Naive thymus-derived CD8-positive, alpha-beta T cell (primary cell): Measurements from ENCODE around the gene BMP7. TPM values are rescaled to one million over a fixed set of nuclear protein-coding genes. Genes with fewer than 3 reads are reported as not detected.
"Not testable (repeated sequence)": the region's sequence is repeated elsewhere in the genome, so short reads cannot be mapped to it uniquely, and the experiment has no call there.

Experiments used
- ATAC-seq, 2 donors: fragments of 150-1000 bp; cut with Tn5 transposase in 1 of 2; sonication (Bioruptor Pico), chemical (Tn5 transposase) in 1 of 2; 1 replicate in 1 of 2; 2 replicates in 1 of 2; pipeline ENCODE4 v1.10.0; 2021; ENCODE audit warnings: mild to moderate bottlenecking in 2 of 2, moderate library complexity in 2 of 2
- POLR2A ChIA-PET: fragments of 350-600 bp; sonication (Branson Sonifier 250); formaldehyde crosslinking; loops from one replicate; lab custom pipeline; 2021; ENCODE audit warnings: antibody characterized with exemption; lab: Charles Lee
- DNase-seq, 10 donors: peaks; one replicate each; pipeline versions ENCODE4 v3.0.0 to v3.0.0-alpha.2; 2020 to 2022
- H3K27ac Mint-ChIP-seq, 10 donors: one replicate each; pipeline ENCODE4 v1.8.0; 2020 to 2022; ENCODE audit warnings: mild to moderate bottlenecking in 10 of 10, mixed read lengths in 10 of 10, moderate library complexity in 4 of 10, inconsistent platforms in 1 of 10
- H3K27me3 Mint-ChIP-seq, 5 donors: one replicate each; pipeline ENCODE4 v1.8.0; 2021 to 2022; ENCODE audit warnings: mixed read lengths in 5 of 5
- H3K36me3 Mint-ChIP-seq, 3 donors: one replicate each; pipeline ENCODE4 v1.8.0; 2020 to 2022; ENCODE audit warnings: mixed read lengths in 3 of 3, mild to moderate bottlenecking in 2 of 3, inconsistent platforms in 1 of 3
- H3K4me1 Mint-ChIP-seq, 4 donors: one replicate each; pipeline ENCODE4 v1.8.0; 2021 to 2022; ENCODE audit warnings: mixed read lengths in 4 of 4
- H3K4me3 Mint-ChIP-seq, 10 donors: one replicate each; pipeline ENCODE4 v1.8.0; 2020 to 2022; ENCODE audit warnings: mild to moderate bottlenecking in 10 of 10, mixed read lengths in 10 of 10, moderate library complexity in 6 of 10, inconsistent platforms in 1 of 10
- H3K9me3 Mint-ChIP-seq, 9 donors: one replicate each; pipeline ENCODE4 v1.8.0; 2020 to 2022; ENCODE audit warnings: mixed read lengths in 9 of 9, mild to moderate bottlenecking in 3 of 9, inconsistent platforms in 1 of 9, moderate library complexity in 1 of 9
- polyA plus RNA-seq, 3 donors: library from polyadenylated mRNA; unstranded; fragments of 300-500 nt; fragmentation: Illumina TruSeq; gene quantifications; one replicate each; pipeline ENCODE4 v1.2.3, GENCODE V29; 2021
- total RNA-seq, 8 experiments: library from RNA in 2 of 8; stranded (reverse) in 2 of 8; gene quantifications; one replicate each; pipeline ENCODE4 v1.2.3 and lab custom pipeline; 2021 to 2026

BMP7 gene
- total and polyA plus RNA-seq, 5 experiments from 2014 or later, result not detected

DNA sequence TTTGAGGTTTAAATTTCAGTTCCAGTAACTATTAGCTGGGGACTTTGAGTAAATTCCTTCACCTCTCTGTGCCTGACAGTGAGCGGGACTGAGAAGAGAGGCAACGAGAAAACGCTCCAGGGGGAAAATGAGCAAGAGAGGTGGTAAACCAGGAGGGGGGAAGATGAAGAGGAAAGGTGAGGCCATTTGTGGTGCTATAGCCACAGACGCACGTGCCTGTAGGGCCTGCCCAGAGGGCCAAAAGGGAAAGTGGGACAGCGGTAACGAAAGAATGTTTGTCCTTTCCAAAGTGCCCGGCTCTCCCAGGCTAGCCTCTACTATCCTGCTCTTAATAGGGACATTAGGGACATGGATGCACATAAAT lies 99.2 kb downstream of the BMP7 start:
- no peak overlapping the region for H3K27ac Mint-ChIP-seq
- POLR2A ChIA-PET, result no interaction called here
- no peaks in the 10 kb centered on the region for H3K36me3 Mint-ChIP-seq
- H3K4me1 Mint-ChIP-seq, result peaks cover 0 to 2% (median 0%) of the 10 kb centered on the region in 4 donors
- peaks cover 0 to 4% (median 0%) of the 10 kb centered on the region in 9 donors for H3K9me3 Mint-ChIP-seq
- DNase-seq (no peak), ATAC-seq (no peak)
- no peak overlapping the region for H3K4me3 Mint-ChIP-seq
- H3K27me3 Mint-ChIP-seq, result peaks cover 3 to 16% (median 6%) of the 10 kb centered on the region in 5 donors

DNA sequence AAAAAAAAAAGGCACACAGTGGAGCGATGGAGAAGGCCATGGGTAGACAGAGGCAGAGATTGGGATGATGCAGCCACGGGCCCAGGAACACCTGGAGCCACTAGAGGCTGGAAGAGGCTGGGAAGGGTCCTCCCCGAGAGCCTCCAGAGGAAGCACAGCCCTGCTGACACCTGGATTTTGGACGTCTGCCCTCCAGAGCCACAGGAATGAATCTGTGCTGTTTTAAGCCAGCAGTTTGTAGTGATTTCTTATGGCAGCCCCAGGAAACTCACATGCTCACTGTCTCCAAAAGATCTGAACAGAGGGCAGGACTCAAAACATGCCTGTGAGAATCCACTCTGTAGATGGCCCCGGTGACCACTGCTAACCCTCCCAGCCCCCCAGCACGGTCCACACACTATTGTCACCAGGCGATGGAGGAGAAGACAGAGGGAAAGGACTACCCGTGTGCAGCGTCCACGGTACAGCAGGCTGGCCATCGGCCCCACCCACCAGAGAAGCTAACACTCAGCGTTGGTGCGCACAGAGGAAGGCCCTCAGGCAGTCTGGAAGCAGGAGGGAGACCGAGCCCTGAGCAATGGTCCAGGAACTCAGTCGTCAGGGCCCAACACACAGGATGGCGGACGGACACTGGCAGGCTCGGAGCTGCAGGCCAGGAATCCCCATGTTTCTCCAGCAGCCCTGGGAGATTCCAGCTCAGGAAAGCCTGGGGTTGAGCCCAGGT lies 99.7 kb downstream of the BMP7 start:
- Mint-ChIP-seq H3K9me3 (peaks cover 0 to 4% (median 0%) of the 10 kb centered on the region in 9 donors), H3K27me3 (peaks cover 3 to 16% (median 6%) of the 10 kb centered on the region in 5 donors), H3K36me3 (no peaks in the 10 kb centered on the region), H3K4me1 (peaks cover 0 to 2% (median 0%) of the 10 kb centered on the region in 4 donors), H3K4me3 (no peak overlapping the region), H3K27ac (no peak overlapping the region)
- POLR2A ChIA-PET, result no interaction called here
- no peak for DNase-seq
- no peak for ATAC-seq

DNA sequence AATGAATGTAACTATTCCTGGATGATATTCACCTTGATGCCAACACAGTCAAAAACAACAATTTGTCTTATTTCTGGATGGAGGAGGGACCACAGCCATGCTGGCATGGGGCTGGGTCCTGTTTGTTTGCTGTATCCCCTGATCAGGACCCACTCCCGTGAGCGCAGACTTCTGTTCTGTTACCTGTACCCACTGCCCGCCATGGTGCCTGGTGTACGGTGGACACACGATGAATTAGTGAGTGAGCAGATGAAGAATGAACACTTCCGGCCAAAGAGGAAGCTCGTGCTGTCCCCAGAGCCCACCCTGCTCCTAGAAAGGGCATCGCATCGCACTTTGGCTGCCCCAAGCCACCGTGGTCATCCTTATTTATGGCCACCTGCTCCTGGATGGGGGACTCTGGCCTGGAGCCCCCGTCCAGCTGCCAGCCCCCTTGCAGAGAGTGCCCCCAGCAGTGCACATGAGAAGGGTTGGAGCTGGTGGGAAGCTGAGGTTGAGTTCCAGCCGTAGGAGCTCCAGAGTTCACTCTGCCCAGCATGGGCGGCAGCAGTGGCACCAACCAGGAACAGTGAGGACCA lies 100.9 kb downstream of the BMP7 start:
- POLR2A ChIA-PET, result no interaction called here
- ATAC-seq (no peak), DNase-seq (no peak)
- Mint-ChIP-seq H3K4me1 (peaks cover 0 to 2% (median 0%) of the 10 kb centered on the region in 4 donors), H3K36me3 (no peaks in the 10 kb centered on the region), H3K27ac (no peak overlapping the region), H3K4me3 (no peak overlapping the region), H3K9me3 (peaks cover 0 to 4% (median 0%) of the 10 kb centered on the region in 9 donors), H3K27me3 (peaks cover 3 to 16% (median 9%) of the 10 kb centered on the region in 5 donors)

DNA sequence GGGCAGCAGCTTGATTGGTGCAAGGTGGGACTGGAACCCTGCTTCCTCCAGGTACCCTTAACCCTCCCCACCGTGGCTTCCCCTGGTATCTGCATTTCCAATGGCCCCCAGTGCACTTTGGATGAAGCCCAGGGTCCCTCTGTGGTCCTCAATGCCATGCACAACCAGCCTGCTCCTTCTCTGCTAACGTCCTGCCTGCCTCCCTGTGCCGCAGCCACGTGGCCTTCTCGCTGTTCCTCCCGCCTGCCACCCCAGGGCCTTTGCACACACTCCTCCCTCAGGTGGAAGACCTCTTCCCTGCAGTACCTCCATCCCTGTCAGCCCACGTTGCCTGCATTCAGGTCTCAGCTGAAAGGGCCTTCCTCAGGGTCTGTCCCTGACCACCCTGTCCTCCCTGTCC lies 101.6 kb downstream of the BMP7 start:
- Mint-ChIP-seq H3K27ac (peak overlapping the region in 1 of 10 donors; percentile 14), H3K36me3 (no peaks in the 10 kb centered on the region), H3K4me3 (no peak overlapping the region), H3K4me1 (peaks cover 0 to 2% (median 0%) of the 10 kb centered on the region in 4 donors), H3K27me3 (peaks cover 3 to 16% (median 9%) of the 10 kb centered on the region in 5 donors), H3K9me3 (peaks cover 0 to 4% (median 0%) of the 10 kb centered on the region in 9 donors)
- POLR2A ChIA-PET, result no interaction called here
- DNase-seq (no peak), ATAC-seq (no peak)

DNA sequence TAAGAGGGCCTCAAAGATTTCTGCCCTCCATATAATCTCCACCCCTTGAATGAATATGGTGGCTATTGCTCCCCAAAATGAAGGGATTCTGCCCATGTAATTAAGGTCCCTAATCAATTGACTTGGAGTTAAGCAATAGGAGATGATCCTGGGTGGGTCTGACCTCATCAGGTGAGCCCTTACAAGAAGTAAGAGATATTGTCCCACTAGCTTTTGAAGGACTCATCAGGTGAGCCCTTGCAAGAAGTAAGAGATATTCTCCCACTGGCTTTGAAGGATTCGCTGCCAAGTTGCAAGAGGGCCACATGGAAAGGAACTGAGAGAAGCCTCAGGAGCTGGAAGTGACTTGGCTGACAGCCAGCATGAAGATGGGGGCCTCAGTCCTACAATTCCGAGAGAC lies 103.4 kb downstream of the BMP7 start:
- POLR2A ChIA-PET, result no interaction called here
- ATAC-seq (no peak), DNase-seq (no peak)
- Mint-ChIP-seq H3K4me3 (no peak overlapping the region), H3K4me1 (peaks cover 0 to 2% (median 0%) of the 10 kb centered on the region in 4 donors), H3K36me3 (no peaks in the 10 kb centered on the region), H3K27ac (no peak overlapping the region), H3K27me3 (peaks cover 3 to 16% (median 10%) of the 10 kb centered on the region in 5 donors), H3K9me3 (peaks cover 0 to 4% (median 0%) of the 10 kb centered on the region in 9 donors)

DNA sequence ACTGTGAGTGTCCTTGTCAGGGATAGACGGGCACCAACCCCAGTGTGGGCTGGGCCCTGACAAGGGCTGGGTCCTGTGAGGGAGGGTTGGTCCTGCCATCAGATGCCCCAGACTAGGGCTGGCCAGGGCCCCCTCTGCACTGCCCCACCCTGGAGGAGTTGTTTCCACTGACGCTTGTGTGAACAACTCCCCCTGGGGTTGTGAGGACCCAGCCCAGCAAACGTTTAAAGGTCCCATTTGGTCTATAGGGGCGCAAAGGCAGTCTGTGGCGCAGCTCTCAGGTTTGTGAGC lies 104.1 kb downstream of the BMP7 start:
- no peak overlapping the region for H3K4me3 Mint-ChIP-seq
- no peak for DNase-seq
- peaks cover 3 to 16% (median 10%) of the 10 kb centered on the region in 5 donors for H3K27me3 Mint-ChIP-seq
- POLR2A ChIA-PET, result no interaction called here
- ATAC-seq, result no peak
- peaks cover 0 to 4% (median 0%) of the 10 kb centered on the region in 9 donors for H3K9me3 Mint-ChIP-seq
- H3K4me1 Mint-ChIP-seq, result peaks cover 0 to 2% (median 0%) of the 10 kb centered on the region in 4 donors
- no peak overlapping the region for H3K27ac Mint-ChIP-seq
- no peaks in the 10 kb centered on the region for H3K36me3 Mint-ChIP-seq

DNA sequence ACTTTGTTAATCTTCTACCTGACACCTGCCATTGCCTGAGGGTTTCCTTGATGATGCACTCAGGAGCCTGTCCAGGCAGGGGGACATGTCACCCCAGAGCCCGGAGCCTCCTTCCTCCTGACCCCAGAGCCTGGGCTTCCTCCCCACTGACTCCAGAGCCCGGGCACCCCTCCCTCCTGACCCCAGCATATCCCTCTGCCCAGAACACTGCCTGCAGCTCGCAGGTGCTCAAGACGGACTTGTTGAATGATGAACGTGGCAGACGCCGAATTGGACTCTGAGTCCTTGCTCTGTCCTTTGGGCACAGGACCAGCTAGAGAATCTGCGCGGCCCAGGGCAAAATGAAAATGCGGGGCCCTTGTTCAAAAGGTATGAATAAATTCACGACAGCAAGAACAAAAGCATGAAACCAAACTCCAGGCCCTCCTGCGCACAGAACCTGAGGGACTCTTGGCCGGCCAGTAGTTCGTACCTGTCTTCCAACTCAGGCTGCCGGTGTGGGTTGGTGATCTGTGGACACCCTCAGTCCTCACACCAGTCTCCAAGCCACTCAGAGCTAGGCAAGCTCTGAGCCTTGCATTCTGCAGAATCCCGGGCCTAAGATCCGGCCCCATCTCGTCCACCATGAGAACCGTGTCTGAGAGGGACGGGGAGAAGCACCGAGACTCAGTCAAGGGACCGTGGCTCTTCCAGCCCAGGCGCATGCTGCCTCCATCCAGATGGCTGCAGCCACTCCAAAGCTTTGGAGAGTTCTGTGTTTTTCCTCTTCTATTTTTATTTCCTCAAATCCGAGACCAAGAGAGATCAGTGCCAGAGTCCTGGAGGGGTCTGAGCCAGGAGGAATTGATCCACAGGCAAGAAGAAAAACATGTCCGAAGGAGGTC lies 104.7 kb downstream of the BMP7 start:
- H3K4me3 Mint-ChIP-seq, result no peak overlapping the region

DNA sequence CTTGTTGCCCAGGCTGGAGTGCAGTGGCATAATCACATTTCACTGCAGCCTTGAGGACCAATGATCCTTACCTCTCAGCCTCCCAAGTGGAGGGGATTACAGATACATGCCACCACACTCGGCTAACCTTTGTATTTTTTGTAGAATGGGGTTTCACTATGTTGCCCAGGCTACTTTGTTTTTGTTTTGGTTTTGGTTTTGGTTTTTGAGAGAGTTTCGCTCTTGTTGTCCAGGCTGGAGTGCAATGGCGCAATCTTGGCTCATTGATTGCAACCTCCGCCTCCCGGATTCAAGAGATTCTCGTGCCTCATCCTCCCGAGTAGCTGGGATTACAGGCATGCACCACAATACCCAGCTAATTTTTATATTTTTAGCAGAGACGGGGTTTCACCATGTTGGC lies 105.5 kb downstream of the BMP7 start:
- DNase-seq (no peak), ATAC-seq (no peak)
- H3K27ac Mint-ChIP-seq, result no peak overlapping the region
- POLR2A ChIA-PET, result no interaction called here
- peaks cover 0 to 4% (median 0%) of the 10 kb centered on the region in 9 donors for H3K9me3 Mint-ChIP-seq
- no peaks in the 10 kb centered on the region for H3K36me3 Mint-ChIP-seq
- peaks cover 0 to 2% (median 0%) of the 10 kb centered on the region in 4 donors for H3K4me1 Mint-ChIP-seq
- H3K4me3 Mint-ChIP-seq, result no peak overlapping the region
- H3K27me3 Mint-ChIP-seq, result peaks cover 3 to 14% (median 10%) of the 10 kb centered on the region in 5 donors

More for the DNA sequence above, 104.7 kb downstream of the BMP7 start:
- POLR2A ChIA-PET, result no interaction called here
- Mint-ChIP-seq H3K9me3 (peaks cover 0 to 4% (median 0%) of the 10 kb centered on the region in 9 donors), H3K4me1 (peaks cover 0 to 2% (median 0%) of the 10 kb centered on the region in 4 donors), H3K36me3 (no peaks in the 10 kb centered on the region), H3K27ac (no peak overlapping the region), H3K27me3 (peaks cover 3 to 16% (median 10%) of the 10 kb centered on the region in 5 donors)
- DNase-seq, result no peak
- ATAC-seq, result no peak

DNA sequence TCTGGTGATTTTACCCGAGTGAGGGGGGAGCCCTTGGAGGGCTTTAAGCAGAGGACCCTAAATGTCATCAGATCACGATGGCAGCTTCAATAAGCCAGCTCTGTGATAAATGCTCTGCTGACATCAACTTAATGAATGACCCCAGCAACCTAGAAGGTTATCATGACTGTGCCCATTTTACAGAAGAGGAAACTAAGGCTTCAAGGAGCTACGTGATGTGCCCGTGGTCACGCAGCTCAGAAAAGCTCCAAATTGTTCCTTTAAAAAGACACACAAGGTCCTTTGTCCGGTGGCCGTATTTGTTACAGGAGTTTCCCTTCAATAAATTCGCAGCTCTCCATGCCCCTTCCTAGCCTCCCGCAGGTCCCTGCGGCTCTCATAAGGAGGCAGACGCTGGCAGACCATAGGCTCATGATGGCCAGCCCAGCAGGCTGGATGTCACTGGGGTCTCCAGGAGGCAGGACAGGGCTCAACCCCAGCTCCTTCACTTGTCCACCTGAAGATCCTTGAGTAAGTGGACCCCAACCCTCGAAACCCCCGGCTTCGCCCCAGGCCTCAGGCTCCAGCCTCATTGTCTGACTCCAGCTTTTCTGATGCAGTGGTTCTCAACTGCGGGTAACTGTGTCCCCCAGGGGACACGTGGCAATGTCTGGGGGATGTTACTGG lies 106.4 kb downstream of the BMP7 start:
- ATAC-seq (no peak), DNase-seq (no peak)
- H3K4me3 Mint-ChIP-seq, result no peak overlapping the region
- POLR2A ChIA-PET, result no interaction called here
- H3K9me3 Mint-ChIP-seq, result peaks cover 0 to 4% (median 0%) of the 10 kb centered on the region in 9 donors
- H3K27me3 Mint-ChIP-seq, result peaks cover 1 to 14% (median 4%) of the 10 kb centered on the region in 5 donors
- no peaks in the 10 kb centered on the region for H3K36me3 Mint-ChIP-seq
- H3K27ac Mint-ChIP-seq, result no peak overlapping the region
- H3K4me1 Mint-ChIP-seq, result peaks cover 0 to 2% (median 0%) of the 10 kb centered on the region in 4 donors

DNA sequence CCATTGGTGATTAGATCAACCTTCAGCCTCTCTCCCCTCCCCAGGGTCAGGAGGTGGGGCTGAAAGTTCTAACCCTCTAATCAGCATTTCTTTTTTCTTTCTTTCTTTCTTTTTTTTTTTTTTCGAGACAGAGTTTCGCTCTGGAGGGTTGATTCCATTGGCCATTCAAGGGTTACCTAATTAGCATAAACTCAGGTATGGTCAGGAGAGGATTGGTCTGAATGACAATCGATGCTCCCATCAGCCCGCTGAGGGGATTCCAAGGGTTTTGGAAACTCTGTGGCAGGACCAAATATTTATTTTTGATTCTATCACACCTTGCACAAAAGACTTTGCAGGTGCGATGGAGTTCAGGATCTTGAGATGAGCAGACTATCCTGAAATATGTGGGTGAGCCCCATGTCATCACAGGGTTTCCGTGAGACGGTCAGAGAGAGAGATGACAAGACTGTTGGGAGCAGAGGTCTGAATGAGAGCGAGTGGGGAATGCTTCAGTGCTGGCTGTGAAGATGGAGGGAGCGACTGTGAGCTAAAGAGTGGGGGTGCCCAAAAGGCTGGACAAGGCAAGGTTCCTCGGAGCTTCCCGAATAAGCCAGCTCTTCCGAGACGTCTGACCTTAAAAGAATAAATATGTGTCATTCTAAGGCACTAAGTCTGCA lies 107.1 kb downstream of the BMP7 start:
- Mint-ChIP-seq H3K4me1 (no peaks in the 10 kb centered on the region), H3K27ac (no peak overlapping the region), H3K27me3 (peaks cover 0 to 12% (median 1%) of the 10 kb centered on the region in 5 donors), H3K36me3 (no peaks in the 10 kb centered on the region), H3K9me3 (peaks cover 0 to 4% (median 0%) of the 10 kb centered on the region in 9 donors), H3K4me3 (no peak overlapping the region)
- POLR2A ChIA-PET, result no interaction called here
- ATAC-seq (no peak), DNase-seq (no peak)

DNA sequence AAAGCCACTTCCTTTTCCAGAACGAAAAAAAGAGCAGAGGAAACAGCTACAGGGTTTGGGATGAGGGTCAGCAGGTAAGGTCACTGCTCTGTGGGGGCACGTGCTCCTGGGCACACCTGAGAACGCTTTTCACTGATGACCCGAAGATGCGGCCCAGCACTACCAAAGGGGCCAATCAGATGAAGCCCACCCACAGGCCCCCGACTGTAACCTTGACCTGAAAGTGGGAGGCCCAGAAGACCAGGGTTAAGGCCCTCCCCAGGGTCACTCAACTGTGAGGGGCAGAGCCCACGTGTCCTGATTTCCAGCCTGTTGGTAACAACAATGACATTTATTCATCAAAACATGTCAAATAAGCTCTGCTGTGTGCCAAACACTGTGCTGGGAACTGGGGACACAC lies 108.0 kb downstream of the BMP7 start:
- no peaks in the 10 kb centered on the region for H3K4me1 Mint-ChIP-seq
- H3K9me3 Mint-ChIP-seq, result no peaks in the 10 kb centered on the region
- H3K27ac Mint-ChIP-seq, result no peak overlapping the region
- DNase-seq, result no peak
- H3K4me3 Mint-ChIP-seq, result no peak overlapping the region
- ATAC-seq, result no peak
- H3K27me3 Mint-ChIP-seq, result peaks cover 0 to 12% (median 1%) of the 10 kb centered on the region in 5 donors
- H3K36me3 Mint-ChIP-seq, result no peaks in the 10 kb centered on the region
- POLR2A ChIA-PET, result no interaction called here

DNA sequence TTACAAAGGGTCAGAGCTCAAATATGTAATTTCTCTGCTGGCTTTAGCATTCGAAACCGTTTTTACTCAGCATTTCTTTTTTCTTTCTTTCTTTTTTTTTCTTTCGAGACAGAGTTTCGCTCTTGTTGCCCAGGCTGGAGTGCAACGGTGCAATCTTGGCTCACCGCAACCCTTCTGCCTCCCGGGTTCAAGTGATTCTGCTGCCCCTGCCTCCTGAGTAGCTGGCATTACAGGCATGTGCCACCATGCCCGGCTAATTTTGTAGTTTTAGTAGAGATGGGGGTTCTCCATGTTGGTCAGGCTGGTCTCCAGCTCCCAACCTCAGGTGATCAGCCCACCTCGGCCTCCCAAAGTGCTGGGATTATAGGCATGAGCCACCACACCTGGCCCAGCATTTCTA lies 108.7 kb downstream of the BMP7 start:
- H3K36me3 Mint-ChIP-seq, H3K4me3 Mint-ChIP-seq, ATAC-seq, H3K9me3 Mint-ChIP-seq, H3K4me1 Mint-ChIP-seq, POLR2A ChIA-PET, H3K27ac Mint-ChIP-seq, DNase-seq: not testable (repeated sequence)
- H3K27me3 Mint-ChIP-seq, result peaks cover 0 to 12% (median 1%) of the 10 kb centered on the region in 5 donors
